CD4-positive, alpha-beta T cell (primary cell): ENCODE data around the gene LMF1. TPM values are rescaled to one million over a fixed set of nuclear protein-coding genes. Genes with fewer than 3 reads are reported as not detected.

Source experiments
- ATAC-seq: fragments of 200-7000 bp; cut with Tn5 transposase; one replicate; pipeline ENCODE4 v1.10.0; 2022; ENCODE audit warnings: mild to moderate bottlenecking; ENCODE audit not compliant: poor library complexity
- CTCF ChIA-PET: fragments of 350-600 bp; sonication (Branson Sonifier 250); formaldehyde crosslinking; loops from one replicate; lab custom pipeline; 2021; ENCODE audit warnings: antibody characterized with exemption, inconsistent platforms; lab: Charles Lee
- POLR2A ChIA-PET: fragments of 350-600 bp; sonication (Branson Sonifier 250); formaldehyde crosslinking; loops from one replicate; lab custom pipeline; 2021; ENCODE audit warnings: antibody characterized with exemption, inconsistent platforms; lab: Charles Lee
- DNase-seq, 14 experiments: peaks; one replicate each; pipeline ENCODE4 v3.0.0-alpha.2; 2013 to 2020; ENCODE audit warnings: mixed read lengths in 2 of 14
- H3K27ac ChIP-seq, 2 donors: one replicate each; pipeline versions ENCODE4 v1.5.1 to v1.7.0; 2013; ENCODE audit warnings: low read length in 2 of 2, low read depth in 1 of 2, mild to moderate bottlenecking in 1 of 2
- H3K27me3 ChIP-seq, 2 experiments: 1 replicate in 1 of 2; 2 replicates in 1 of 2; pipeline versions ENCODE4 v1.6.1 to v1.7.0; 2013; ENCODE audit warnings: low read length in 2 of 2, control low read depth in 1 of 2, mild to moderate bottlenecking in 1 of 2, moderate library complexity in 1 of 2; ENCODE audit not compliant: insufficient read depth in 2 of 2, control insufficient read depth in 1 of 2
- H3K36me3 ChIP-seq: one replicate; pipeline ENCODE4 v1.6.1; 2013; ENCODE audit warnings: low read length, control low read depth; ENCODE audit not compliant: insufficient read depth
- H3K4me1 ChIP-seq: one replicate; pipeline ENCODE4 v1.6.1; 2013; ENCODE audit warnings: low read length, control low read depth; ENCODE audit not compliant: insufficient read depth
- H3K4me3 ChIP-seq: one replicate; pipeline ENCODE4 v1.5.1; 2013; ENCODE audit warnings: mild to moderate bottlenecking, low read length, moderate library complexity
- H3K9me3 ChIP-seq, 2 experiments: 1 replicate in 1 of 2; 2 replicates in 1 of 2; pipeline versions ENCODE4 v1.6.1 to v1.7.0; 2013; ENCODE audit warnings: low read length in 2 of 2, mild to moderate bottlenecking in 2 of 2, control low read depth in 1 of 2, moderate library complexity in 1 of 2; ENCODE audit not compliant: control insufficient read depth in 1 of 2, insufficient read depth in 1 of 2
- H3K27ac Mint-ChIP-seq: one replicate; pipeline ENCODE4 v1.8.0; 2020; ENCODE audit warnings: mixed read lengths
- H3K27me3 Mint-ChIP-seq: one replicate; pipeline ENCODE4 v1.8.0; 2021; ENCODE audit warnings: mixed read lengths
- H3K36me3 Mint-ChIP-seq: one replicate; pipeline ENCODE4 v1.8.0; 2021; ENCODE audit warnings: low read depth, mixed read lengths
- H3K4me1 Mint-ChIP-seq: one replicate; pipeline ENCODE4 v1.8.0; 2021; ENCODE audit warnings: low read depth, mixed read lengths
- H3K4me3 Mint-ChIP-seq: one replicate; pipeline ENCODE4 v1.8.0; 2020; ENCODE audit warnings: mild to moderate bottlenecking, mixed read lengths
- H3K9me3 Mint-ChIP-seq: one replicate; pipeline ENCODE4 v1.8.0; 2020; ENCODE audit warnings: mixed read lengths
- intact Hi-C, 2 experiments: fragments of 100-400 bp; cut with DNase I in 1 of 2; cut with micrococcal nuclease in 1 of 2; formaldehyde crosslinking; loops; one replicate each; pipeline versions ENCODE4 v1.15.1 to v1.9.0; 2023 to 2025; cut with DNase I, micrococcal nuclease
- total RNA-seq, 174 experiments: library from RNA in 2 of 174; stranded (reverse) in 2 of 174; gene quantifications; one replicate each; pipeline ENCODE4 v1.2.3 and lab custom pipeline; 2021 to 2026
- TF ChIP-seq, protein P1 (sequence below): fragments of 200-600 bp; IDR thresholded peaks from one replicate; pipeline ENCODE4 v1.8.0; 2022; ENCODE audit warnings: antibody characterized with exemption, mild to moderate bottlenecking

The LMF1 gene
- total RNA-seq, 2 experiments from 2014 or later, result 26.8 to 27.6 TPM

GRCh38 chr16:911101-911500 lies 59.7 kb downstream of the LMF1 start:
- Histone ChIP-seq H3K4me3 (no peak overlapping the region), H3K4me1 (no peaks in the 10 kb centered on the region), H3K36me3 (peaks cover 8% of the 10 kb centered on the region), H3K27me3 (no peaks in the 10 kb centered on the region), H3K9me3 (no peaks in the 10 kb centered on the region), H3K27ac (no peak overlapping the region)
- H3K4me3 Mint-ChIP-seq, result no peak overlapping the region
- ATAC-seq (no peak), DNase-seq (no peak)
- no peaks in the 10 kb centered on the region for H3K27me3 Mint-ChIP-seq
- H3K9me3 Mint-ChIP-seq, result no peaks in the 10 kb centered on the region
- ChIA-PET POLR2A (no interaction called here), CTCF (no interaction called here)
- peaks cover 24% of the 10 kb centered on the region for H3K36me3 Mint-ChIP-seq
- H3K4me1 Mint-ChIP-seq, result no peaks in the 10 kb centered on the region
- intact Hi-C loops, result no loop called here
- no peak overlapping the region for H3K27ac Mint-ChIP-seq
- TF ChIP-seq, protein P1, sequence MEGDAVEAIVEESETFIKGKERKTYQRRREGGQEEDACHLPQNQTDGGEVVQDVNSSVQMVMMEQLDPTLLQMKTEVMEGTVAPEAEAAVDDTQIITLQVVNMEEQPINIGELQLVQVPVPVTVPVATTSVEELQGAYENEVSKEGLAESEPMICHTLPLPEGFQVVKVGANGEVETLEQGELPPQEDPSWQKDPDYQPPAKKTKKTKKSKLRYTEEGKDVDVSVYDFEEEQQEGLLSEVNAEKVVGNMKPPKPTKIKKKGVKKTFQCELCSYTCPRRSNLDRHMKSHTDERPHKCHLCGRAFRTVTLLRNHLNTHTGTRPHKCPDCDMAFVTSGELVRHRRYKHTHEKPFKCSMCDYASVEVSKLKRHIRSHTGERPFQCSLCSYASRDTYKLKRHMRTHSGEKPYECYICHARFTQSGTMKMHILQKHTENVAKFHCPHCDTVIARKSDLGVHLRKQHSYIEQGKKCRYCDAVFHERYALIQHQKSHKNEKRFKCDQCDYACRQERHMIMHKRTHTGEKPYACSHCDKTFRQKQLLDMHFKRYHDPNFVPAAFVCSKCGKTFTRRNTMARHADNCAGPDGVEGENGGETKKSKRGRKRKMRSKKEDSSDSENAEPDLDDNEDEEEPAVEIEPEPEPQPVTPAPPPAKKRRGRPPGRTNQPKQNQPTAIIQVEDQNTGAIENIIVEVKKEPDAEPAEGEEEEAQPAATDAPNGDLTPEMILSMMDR, result no peak

GRCh38 chr16:910181-910580 lies 60.6 kb downstream of the LMF1 start:
- Mint-ChIP-seq H3K27ac (no peak overlapping the region), H3K4me1 (no peaks in the 10 kb centered on the region), H3K4me3 (no peak overlapping the region), H3K36me3 (peaks cover 33% of the 10 kb centered on the region), H3K9me3 (no peaks in the 10 kb centered on the region), H3K27me3 (no peaks in the 10 kb centered on the region)
- no peak for ATAC-seq
- TF ChIP-seq, protein P1, result no peak
- no peaks in the 10 kb centered on the region for H3K9me3 ChIP-seq
- POLR2A ChIA-PET, result no interaction called here
- H3K27me3 ChIP-seq, result no peaks in the 10 kb centered on the region
- H3K36me3 ChIP-seq, result peaks cover 12% of the 10 kb centered on the region
- H3K27ac ChIP-seq, result no peak overlapping the region
- H3K4me3 ChIP-seq, result no peak overlapping the region
- CTCF ChIA-PET, result no interaction called here
- no peak for DNase-seq
- intact Hi-C loops, result no loop called here
- no peaks in the 10 kb centered on the region for H3K4me1 ChIP-seq

DNA sequence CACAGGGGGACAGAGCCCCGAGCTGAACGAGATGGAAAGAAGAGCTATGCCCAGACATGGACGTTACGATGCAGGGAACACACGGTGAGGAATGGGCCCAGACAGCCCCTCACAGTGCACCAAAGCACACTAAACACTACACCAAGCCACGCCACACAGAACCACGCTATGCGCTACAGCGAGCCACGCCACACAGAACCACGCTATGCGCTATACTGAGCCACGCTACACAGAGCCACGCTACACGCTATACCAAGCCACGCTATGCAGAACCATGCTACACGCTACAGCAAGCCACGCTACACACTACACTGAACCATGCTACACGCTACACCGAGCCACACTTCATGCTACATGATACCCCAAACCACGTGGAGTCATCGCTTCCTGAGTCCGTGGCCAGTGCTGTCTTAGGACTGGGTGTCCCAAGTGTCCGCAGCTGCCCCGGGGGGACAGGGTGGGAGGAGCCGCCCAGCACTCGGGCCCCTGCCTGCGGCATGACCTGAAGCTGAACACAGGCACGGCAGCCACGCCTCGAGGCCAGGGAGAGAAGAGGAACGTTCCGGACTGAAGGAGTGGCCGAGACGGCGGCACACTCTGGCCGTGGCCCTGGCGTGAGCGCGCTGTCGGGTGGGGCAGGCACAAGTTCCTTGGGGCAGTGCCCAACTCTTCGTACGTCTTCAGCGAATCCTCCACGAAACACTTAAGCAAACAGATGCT lies 61.3 kb downstream of the LMF1 start:
- Mint-ChIP-seq H3K27ac (no peak overlapping the region), H3K9me3 (no peaks in the 10 kb centered on the region), H3K4me3 (no peak overlapping the region), H3K27me3 (no peaks in the 10 kb centered on the region), H3K36me3 (peaks cover 35% of the 10 kb centered on the region), H3K4me1 (no peaks in the 10 kb centered on the region)
- ChIA-PET POLR2A (no interaction called here), CTCF (no interaction called here)
- H3K36me3 ChIP-seq, result peaks cover 12% of the 10 kb centered on the region
- H3K4me1 ChIP-seq, result no peaks in the 10 kb centered on the region
- TF ChIP-seq, protein P1, result no peak
- DNase-seq (no peak), ATAC-seq (no peak)
- H3K27ac ChIP-seq, result no peak overlapping the region
- no peaks in the 10 kb centered on the region for H3K27me3 ChIP-seq
- intact Hi-C loops, result no loop called here
- H3K9me3 ChIP-seq, result no peaks in the 10 kb centered on the region
- H3K4me3 ChIP-seq, result no peak overlapping the region
